ENCODE measurements around the gene RHOU.
A peak's percentile ranks its signal among the peaks of the same experiment; 100 is the strongest.
"Not testable (repeated sequence)": the region's sequence is repeated elsewhere in the genome, so short reads cannot be mapped to it uniquely, and the experiment has no call there.

RHOU gene

DNA sequence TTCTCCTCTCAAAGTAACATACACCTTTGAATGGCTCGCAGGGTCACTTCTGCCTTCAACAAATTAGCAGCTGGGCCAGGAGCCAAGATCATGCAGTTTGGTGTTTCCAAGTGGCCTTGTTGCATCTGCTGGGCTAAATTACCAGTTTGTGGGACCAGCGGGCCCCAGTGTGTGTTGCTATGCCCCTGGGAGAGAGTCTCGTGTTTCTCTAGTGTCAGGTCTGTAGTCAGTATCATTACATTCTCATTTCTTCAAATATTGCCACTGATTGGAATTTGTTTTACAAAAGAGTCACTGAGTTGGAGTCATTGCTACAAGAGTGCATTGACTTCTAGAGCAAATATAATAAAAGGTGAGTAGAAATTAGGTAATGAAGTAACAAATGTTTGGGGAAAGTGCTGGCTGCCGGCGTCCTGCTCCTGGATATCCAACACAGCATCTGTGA is 35.5 kb downstream of the RHOU start:
- H3K9me3 Mint-ChIP-seq = no peaks in the 10 kb centered on the region

DNA sequence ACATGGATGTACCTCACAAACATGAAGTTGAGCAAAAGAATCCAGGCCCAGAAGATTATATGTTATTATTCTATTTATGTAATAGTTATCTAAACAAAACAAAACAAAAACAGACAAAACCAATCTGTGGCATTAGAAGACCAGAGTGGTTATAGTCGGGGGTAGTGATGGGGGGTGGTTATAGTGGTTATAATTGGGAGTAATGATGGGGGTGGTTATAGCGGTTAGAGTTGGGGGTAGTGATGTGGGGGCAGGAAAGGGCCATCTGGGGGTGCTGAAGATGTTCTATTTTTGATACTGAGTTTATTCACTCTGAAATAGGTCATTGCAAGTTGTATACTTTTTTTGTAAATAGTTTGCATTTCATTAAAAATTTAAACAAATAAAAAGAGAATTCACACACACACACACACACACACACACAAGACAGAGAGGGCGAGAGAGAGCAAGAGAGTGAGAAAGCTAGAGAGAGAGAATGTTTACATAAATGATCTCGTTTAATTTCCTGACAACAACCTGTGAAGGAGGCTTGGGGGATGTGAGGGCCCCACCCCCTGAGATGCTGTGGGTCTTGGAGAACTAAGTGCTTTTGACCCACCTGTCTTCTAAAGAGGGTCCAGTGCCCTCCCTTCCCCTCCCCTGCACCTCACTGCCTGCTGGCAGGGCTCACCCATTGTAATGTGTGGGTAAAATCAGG is 37.4 kb downstream of the RHOU start:
- H3K4me3 Mint-ChIP-seq = no peak overlapping the region
- H3K4me1 Mint-ChIP-seq = peaks cover 25% of the 10 kb centered on the region
- peak overlapping the region; percentile 75 for H3K27ac Mint-ChIP-seq (ENCODE audit: low read depth)
- ATAC-seq (replicated peaks; ENCODE audit: extremely low read depth, poor library complexity, severe bottlenecking) = peak; percentile 46
- no peaks in the 10 kb centered on the region for H3K9me3 Mint-ChIP-seq
- no peaks in the 10 kb centered on the region for H3K27me3 Mint-ChIP-seq
- no peak for DNase-seq (ENCODE audit: low spot score in 2 of 2)
- H3K36me3 Mint-ChIP-seq (ENCODE audit: insufficient read depth) = peaks cover 1% of the 10 kb centered on the region

More for the DNA sequence above, 35.5 kb downstream of the RHOU start:
- Mint-ChIP-seq H3K27ac (ENCODE audit: low read depth) (no peak overlapping the region), H3K27me3 (no peaks in the 10 kb centered on the region), H3K36me3 (ENCODE audit: insufficient read depth) (no peaks in the 10 kb centered on the region), H3K4me1 (peaks cover 35% of the 10 kb centered on the region), H3K4me3 (no peak overlapping the region)
- ATAC-seq (replicated peaks; ENCODE audit: extremely low read depth, poor library complexity, severe bottlenecking) = no peak
- no peak for DNase-seq (ENCODE audit: low spot score in 2 of 2)

DNA sequence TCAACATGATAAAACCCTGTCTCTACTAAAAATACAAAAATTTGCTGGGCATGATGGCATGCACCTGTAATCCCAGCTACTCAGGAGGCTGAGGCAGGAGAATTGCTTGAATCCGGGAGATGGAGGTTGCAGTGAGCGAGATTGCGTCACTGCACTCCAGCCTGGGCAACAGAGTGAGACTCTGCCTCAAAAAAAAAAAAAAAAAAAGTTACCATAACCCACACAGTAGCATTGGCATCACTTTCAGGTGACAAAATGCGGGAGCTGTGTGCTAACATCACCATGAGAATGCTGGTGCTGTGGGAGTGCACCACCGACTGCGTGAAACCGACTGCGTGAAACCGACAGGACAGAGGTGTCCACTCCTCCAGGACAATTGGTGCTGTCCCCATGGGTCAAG is 40.7 kb downstream of the RHOU start:
- peaks cover 19% of the 10 kb centered on the region for H3K4me1 Mint-ChIP-seq
- not testable (repeated sequence) for H3K4me3 Mint-ChIP-seq; H3K27ac Mint-ChIP-seq (ENCODE audit: low read depth); H3K27me3 Mint-ChIP-seq; H3K9me3 Mint-ChIP-seq; H3K36me3 Mint-ChIP-seq (ENCODE audit: insufficient read depth); DNase-seq (ENCODE audit: low spot score in 2 of 2); ATAC-seq (replicated peaks; ENCODE audit: extremely low read depth, poor library complexity, severe bottlenecking)

DNA sequence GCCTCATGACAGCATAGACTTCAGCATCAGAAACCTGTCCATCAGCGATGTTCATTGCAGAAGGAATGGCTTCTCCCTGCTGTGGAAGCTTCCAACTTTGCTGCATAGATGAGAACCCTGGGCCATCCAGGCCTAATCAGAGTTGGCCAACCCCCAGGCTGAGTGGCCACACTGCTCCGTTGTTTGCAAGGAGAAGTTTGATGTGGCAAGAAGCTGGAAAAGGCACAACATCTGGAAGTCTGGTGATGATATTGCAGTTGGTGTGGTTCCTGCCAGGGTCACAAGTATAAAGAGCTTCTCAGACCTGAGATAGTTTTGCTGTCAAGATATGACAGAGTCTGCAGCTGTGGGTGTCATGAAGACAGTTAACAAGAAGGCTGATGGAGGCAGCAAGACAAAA is 41.2 kb downstream of the RHOU start:
- DNase-seq (ENCODE audit: low spot score in 2 of 2) = no peak
- H3K4me1 Mint-ChIP-seq = peaks cover 19% of the 10 kb centered on the region

DNA sequence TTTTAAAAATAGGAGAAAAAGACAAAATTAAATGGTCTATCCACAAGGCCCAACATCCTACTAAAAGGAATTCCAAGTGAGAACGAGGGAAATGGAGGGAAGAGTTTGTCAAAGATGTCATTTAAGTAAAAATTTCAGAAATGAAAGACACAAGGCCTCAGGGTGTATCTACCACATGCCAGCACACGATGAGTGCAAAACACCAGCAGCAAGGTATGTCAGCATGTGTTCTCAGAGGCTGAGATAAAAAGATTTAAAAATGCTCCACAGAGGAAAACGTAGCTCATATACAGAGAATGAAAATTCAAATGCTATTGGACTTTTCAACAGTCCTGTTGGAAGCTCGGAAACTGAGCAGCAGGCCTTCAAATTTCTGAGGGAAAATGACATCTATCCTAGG is 42.0 kb downstream of the RHOU start:
- Mint-ChIP-seq H3K4me1 (peaks cover 14% of the 10 kb centered on the region), H3K9me3 (no peaks in the 10 kb centered on the region), H3K4me3 (no peak overlapping the region), H3K36me3 (ENCODE audit: insufficient read depth) (peaks cover 1% of the 10 kb centered on the region), H3K27ac (ENCODE audit: low read depth) (no peak overlapping the region), H3K27me3 (no peaks in the 10 kb centered on the region)
- ATAC-seq (replicated peaks; ENCODE audit: extremely low read depth, poor library complexity, severe bottlenecking) (no peak), DNase-seq (ENCODE audit: low spot score in 2 of 2) (no peak)

More for the DNA sequence above, 41.2 kb downstream of the RHOU start:
- H3K4me3 Mint-ChIP-seq = no peak overlapping the region
- ATAC-seq (replicated peaks; ENCODE audit: extremely low read depth, poor library complexity, severe bottlenecking) = no peak
- H3K36me3 Mint-ChIP-seq (ENCODE audit: insufficient read depth) = peaks cover 1% of the 10 kb centered on the region
- no peak overlapping the region for H3K27ac Mint-ChIP-seq (ENCODE audit: low read depth)
- H3K9me3 Mint-ChIP-seq = no peaks in the 10 kb centered on the region
- no peaks in the 10 kb centered on the region for H3K27me3 Mint-ChIP-seq

DNA sequence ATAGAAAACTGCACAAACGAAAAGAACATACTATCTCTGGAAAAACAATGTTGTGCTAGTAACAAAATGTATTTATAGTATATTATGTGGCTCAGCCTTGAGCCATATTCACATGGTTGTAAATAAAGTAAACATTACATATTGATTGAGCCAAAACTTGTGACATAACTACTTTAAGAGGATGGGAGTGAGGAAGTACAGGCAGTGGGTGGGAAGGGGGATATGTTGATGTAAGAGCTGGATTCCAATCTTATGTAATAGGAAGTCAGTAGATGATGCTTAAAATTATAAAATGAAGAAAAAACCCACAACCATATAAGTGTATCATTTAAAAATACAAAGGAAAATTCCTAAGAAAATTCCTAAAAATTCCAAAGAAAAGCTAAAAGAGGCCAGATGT is 42.7 kb downstream of the RHOU start:
- Mint-ChIP-seq H3K9me3 (no peaks in the 10 kb centered on the region), H3K4me1 (peaks cover 6% of the 10 kb centered on the region), H3K27me3 (no peaks in the 10 kb centered on the region), H3K27ac (ENCODE audit: low read depth) (no peak overlapping the region), H3K36me3 (ENCODE audit: insufficient read depth) (peaks cover 1% of the 10 kb centered on the region), H3K4me3 (no peak overlapping the region)
- DNase-seq (ENCODE audit: low spot score in 2 of 2) (no peak), ATAC-seq (replicated peaks; ENCODE audit: extremely low read depth, poor library complexity, severe bottlenecking) (no peak)

DNA sequence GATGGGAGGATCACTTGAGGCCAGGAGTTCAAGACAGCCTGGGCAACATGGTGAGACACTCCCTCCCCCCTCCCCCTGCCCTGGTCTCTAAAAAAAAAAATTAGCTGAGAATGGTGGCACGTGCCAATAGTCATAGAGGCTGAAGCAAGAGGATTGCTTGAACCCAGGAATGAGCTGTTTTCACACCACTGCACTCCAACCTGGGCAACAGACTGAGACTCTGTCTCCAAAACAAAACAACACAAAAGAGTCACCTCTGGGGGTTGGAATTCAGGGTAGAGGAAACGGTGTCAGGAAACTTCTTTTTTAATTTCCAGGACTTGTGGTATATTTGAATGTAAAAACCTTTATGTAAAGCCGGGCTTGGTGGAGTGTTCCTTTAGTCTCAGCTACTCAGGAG is 43.2 kb downstream of the RHOU start:
- H3K36me3 Mint-ChIP-seq (ENCODE audit: insufficient read depth) = peaks cover 1% of the 10 kb centered on the region
- no peak overlapping the region for H3K27ac Mint-ChIP-seq (ENCODE audit: low read depth)
- no peak for DNase-seq (ENCODE audit: low spot score in 2 of 2)
- no peak overlapping the region for H3K4me3 Mint-ChIP-seq
- no peaks in the 10 kb centered on the region for H3K27me3 Mint-ChIP-seq
- peaks cover 4% of the 10 kb centered on the region for H3K4me1 Mint-ChIP-seq
- no peak for ATAC-seq (replicated peaks; ENCODE audit: extremely low read depth, poor library complexity, severe bottlenecking)
- H3K9me3 Mint-ChIP-seq = no peaks in the 10 kb centered on the region

DNA sequence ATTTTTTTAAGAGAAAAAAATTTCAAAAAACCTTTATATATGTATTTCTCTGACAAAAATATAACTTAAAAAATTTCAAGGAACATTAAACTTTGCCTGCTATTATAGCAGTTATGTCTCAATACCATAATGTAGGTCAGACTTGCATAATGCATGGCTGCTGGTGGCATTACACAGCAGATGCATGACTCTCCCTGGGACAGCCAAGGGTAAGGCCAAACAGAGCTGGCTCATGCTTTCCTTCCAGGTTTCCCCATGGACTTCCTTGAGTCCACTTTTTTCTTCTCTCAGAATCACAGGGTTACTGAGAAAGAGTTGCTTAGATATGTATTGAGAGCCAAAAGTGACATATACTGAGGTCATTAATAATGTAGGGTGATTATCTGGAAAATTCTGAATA is 43.7 kb downstream of the RHOU start:
- no peaks in the 10 kb centered on the region for H3K27me3 Mint-ChIP-seq
- H3K36me3 Mint-ChIP-seq (ENCODE audit: insufficient read depth) = peaks cover 1% of the 10 kb centered on the region
- peaks cover 4% of the 10 kb centered on the region for H3K4me1 Mint-ChIP-seq
- no peak overlapping the region for H3K4me3 Mint-ChIP-seq
- no peak overlapping the region for H3K27ac Mint-ChIP-seq (ENCODE audit: low read depth)
- DNase-seq (ENCODE audit: low spot score in 2 of 2) = no peak
- no peak for ATAC-seq (replicated peaks; ENCODE audit: extremely low read depth, poor library complexity, severe bottlenecking)
- H3K9me3 Mint-ChIP-seq = no peaks in the 10 kb centered on the region

DNA sequence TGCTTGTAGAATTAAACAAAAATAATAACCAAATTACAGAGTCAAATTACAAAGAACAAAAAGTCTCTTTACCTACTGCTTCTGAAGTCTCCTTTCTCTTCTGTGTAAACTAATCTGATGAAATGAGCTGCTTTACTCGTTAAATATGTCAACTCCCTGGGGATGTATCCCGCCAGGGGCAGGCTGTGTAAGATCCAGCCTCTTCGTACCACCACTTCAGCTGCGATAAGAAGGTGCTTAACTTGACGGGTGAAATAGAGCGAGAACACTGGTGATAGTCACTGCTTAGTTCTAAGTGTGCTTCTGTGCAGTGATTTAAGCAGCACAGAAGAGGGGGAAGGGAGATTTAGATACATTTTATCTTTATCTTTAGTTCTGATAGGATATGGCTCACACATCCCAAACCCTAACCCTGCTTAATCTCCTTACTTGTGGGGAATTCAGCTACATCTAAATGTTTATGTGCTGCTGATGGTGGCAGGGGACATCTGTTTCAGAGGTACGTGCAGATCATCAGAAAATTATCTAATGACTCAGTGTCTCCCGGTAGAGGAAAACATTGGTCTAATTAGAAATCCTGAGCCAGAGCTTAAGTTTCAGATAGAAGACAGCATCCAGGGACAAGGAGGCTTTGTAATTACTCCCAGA is 46.0 kb downstream of the RHOU start:
- no peaks in the 10 kb centered on the region for H3K36me3 Mint-ChIP-seq (ENCODE audit: insufficient read depth)
- ATAC-seq (replicated peaks; ENCODE audit: extremely low read depth, poor library complexity, severe bottlenecking) (no peak), DNase-seq (ENCODE audit: low spot score in 2 of 2) (no peak)
- H3K27me3 Mint-ChIP-seq = no peaks in the 10 kb centered on the region
- H3K4me1 Mint-ChIP-seq = no peaks in the 10 kb centered on the region
- no peak overlapping the region for H3K27ac Mint-ChIP-seq (ENCODE audit: low read depth)
- no peaks in the 10 kb centered on the region for H3K9me3 Mint-ChIP-seq
- no peak overlapping the region for H3K4me3 Mint-ChIP-seq

DNA sequence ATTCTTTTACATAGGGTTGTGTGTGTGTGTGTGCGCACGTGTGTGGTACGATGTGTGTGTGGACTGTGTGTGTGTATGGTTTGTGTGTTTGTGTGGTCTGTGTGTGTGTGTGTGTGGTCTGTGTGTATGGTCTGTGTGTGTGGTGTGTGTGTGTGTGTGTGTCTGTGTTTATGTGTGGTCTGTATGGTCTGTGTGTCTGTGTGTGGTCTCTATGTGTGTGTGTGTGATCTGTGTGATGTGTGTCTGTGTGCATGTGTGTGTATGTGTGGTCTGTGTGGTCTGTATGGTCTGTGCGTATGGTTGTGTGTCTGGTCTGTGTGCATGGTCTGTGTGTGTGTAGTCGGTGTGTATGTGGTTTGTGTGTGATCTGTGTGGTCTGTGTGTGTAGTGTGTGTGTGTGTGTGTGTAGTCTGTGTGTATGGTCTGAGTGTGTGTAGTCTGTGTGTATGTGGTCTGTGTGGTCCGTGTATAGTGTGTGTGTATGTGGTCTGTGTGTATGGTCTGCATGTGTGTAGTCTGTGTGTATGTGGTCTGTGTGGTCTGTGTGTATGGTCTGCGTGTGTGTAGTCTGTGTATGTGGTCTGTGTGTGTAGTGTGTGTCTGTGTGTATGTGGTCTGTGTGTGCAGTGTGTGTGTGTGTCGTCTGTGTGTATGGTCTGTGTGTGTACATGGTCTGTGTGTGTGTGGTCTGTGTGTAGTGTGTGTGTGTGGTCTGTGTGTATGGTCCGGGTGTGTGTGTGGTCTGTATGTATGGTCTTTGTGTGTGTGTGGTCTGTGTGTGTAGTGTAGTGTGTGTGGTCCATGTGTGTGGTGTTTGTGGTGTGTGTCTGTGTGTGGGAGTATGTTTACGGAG is 46.8 kb downstream of the RHOU start:
- DNase-seq (ENCODE audit: low spot score in 2 of 2) (no peak), ATAC-seq (replicated peaks; ENCODE audit: extremely low read depth, poor library complexity, severe bottlenecking) (no peak)
- no peaks in the 10 kb centered on the region for H3K9me3 Mint-ChIP-seq
- H3K4me1 Mint-ChIP-seq = no peaks in the 10 kb centered on the region
- H3K27ac Mint-ChIP-seq (ENCODE audit: low read depth) = no peak overlapping the region
- H3K4me3 Mint-ChIP-seq = no peak overlapping the region
- H3K27me3 Mint-ChIP-seq = no peaks in the 10 kb centered on the region
- no peaks in the 10 kb centered on the region for H3K36me3 Mint-ChIP-seq (ENCODE audit: insufficient read depth)

DNA sequence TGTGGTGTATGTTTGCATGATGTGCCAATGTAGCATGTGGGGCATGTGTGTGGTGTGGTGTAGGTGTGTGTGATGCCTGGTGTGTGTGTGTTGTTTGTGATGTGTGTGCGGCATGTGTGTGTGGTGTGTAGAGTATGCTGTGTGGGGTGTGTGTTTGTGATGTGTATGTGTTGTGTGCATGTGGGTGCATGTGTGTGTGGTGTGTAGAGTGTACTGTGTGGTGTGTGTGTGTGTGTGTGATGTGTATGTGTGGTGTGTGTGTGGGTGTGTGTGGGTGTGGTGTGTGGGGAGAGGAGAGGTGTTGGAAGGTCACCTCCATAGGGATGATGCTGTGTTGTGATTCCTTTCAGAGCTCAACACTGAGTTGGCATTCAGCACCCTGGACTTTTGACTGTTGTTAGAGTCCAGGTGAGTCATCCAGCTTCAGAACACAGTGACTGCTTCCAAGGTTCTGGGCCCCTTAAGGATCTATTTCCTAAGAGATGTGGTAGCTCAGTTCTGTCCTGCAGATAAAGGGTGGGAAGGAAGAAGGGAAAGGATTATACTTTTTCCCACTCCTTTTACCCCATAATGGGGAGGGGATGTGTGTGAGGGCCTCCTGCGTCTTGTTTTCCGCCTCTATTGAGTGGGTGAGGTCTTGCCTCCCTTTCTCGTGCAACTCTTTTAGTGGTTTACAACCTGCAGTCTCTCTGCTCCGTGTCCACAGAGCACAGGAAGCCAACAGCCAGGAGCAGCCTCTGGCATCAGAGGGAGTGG is 47.6 kb downstream of the RHOU start:
- Mint-ChIP-seq H3K27ac (ENCODE audit: low read depth) (no peak overlapping the region), H3K9me3 (no peaks in the 10 kb centered on the region), H3K4me1 (no peaks in the 10 kb centered on the region), H3K27me3 (no peaks in the 10 kb centered on the region), H3K4me3 (no peak overlapping the region), H3K36me3 (ENCODE audit: insufficient read depth) (no peaks in the 10 kb centered on the region)
- no peak for DNase-seq (ENCODE audit: low spot score in 2 of 2)
- ATAC-seq (replicated peaks; ENCODE audit: extremely low read depth, poor library complexity, severe bottlenecking) = no peak

DNA sequence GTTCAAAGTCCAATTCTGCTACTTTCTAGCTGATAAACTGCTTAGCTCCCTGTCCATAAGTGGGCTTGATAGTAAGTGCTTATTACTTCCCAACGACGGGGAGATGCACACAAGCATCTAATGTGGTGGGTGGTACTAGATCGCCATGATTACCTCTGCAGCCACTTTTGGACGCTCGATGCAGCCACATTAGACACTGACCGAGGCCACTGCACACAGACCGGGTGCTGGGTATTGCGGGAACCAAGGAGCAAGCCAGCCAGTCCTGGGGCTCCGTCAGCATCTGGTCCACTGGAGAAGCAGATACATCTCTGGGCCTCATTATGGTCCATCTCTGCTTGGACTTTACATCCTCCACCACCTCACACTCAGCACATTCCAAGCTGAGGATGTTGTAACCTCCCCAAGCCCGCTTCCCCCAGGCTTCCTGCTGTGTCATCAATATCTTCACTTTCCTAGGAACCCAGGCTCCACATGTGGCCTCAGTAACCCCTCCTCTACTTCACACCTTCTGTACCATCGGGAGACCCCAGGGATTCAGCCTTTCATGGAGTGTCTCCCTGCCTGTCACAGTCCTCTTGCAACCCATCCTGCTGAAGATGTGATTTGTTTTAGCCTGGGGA is 48.2 kb downstream of the RHOU start:
- no peak for DNase-seq (ENCODE audit: low spot score in 2 of 2)
- no peak overlapping the region for H3K27ac Mint-ChIP-seq (ENCODE audit: low read depth)

More for the DNA sequence above, 48.2 kb downstream of the RHOU start:
- ATAC-seq (replicated peaks; ENCODE audit: extremely low read depth, poor library complexity, severe bottlenecking) = no peak
- Mint-ChIP-seq H3K9me3 (no peaks in the 10 kb centered on the region), H3K36me3 (ENCODE audit: insufficient read depth) (no peaks in the 10 kb centered on the region), H3K4me3 (no peak overlapping the region), H3K4me1 (no peaks in the 10 kb centered on the region), H3K27me3 (no peaks in the 10 kb centered on the region)
